OCI-LY3 (cell line): ENCODE results near the gene ANGPTL4.

ENCODE experiments used
- EZH2phosphoT487 ChIP-seq: fragments of 200-600 bp; shearing (Covaris generic); IDR thresholded peaks from 2 replicates; pipeline ENCODE4 v1.6.1; 2018; ENCODE audit warnings: antibody characterized with exemption, mixed run types, low read depth
- TF ChIP-seq, protein P1 (sequence below): fragments of 200-600, 300-600 bp; sonication (generic); IDR thresholded peaks from 2 replicates; pipeline ENCODE4 v1.5.1; 2014; ENCODE audit warnings: antibody characterized with exemption, low read length, low read depth

DNA sequence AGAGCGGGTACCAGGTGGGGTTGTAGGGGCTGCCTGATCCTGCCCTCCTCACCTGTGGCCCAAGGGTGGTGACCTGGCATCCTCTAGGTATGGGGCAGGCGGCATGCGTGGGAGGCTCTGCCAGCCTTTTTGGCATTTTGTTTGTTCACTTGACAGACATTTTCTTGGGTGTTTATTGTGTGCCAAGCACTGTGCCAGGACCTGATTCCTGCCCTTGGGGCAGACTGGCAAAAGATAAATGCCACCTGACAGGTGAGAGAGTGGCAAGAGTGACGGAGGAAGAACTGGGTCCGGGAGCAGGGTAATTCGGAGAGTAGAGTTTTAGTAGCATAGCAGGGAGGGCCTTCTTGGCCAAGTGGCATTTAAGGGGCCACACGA lies 32.2 kb downstream of the ANGPTL4 start:
- TF ChIP-seq, protein P1, sequence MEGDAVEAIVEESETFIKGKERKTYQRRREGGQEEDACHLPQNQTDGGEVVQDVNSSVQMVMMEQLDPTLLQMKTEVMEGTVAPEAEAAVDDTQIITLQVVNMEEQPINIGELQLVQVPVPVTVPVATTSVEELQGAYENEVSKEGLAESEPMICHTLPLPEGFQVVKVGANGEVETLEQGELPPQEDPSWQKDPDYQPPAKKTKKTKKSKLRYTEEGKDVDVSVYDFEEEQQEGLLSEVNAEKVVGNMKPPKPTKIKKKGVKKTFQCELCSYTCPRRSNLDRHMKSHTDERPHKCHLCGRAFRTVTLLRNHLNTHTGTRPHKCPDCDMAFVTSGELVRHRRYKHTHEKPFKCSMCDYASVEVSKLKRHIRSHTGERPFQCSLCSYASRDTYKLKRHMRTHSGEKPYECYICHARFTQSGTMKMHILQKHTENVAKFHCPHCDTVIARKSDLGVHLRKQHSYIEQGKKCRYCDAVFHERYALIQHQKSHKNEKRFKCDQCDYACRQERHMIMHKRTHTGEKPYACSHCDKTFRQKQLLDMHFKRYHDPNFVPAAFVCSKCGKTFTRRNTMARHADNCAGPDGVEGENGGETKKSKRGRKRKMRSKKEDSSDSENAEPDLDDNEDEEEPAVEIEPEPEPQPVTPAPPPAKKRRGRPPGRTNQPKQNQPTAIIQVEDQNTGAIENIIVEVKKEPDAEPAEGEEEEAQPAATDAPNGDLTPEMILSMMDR, result no peak
- TF ChIP-seq EZH2phosphoT487, result no peak
